ENCODE measurements around the gene SERTAD2.

DNA sequence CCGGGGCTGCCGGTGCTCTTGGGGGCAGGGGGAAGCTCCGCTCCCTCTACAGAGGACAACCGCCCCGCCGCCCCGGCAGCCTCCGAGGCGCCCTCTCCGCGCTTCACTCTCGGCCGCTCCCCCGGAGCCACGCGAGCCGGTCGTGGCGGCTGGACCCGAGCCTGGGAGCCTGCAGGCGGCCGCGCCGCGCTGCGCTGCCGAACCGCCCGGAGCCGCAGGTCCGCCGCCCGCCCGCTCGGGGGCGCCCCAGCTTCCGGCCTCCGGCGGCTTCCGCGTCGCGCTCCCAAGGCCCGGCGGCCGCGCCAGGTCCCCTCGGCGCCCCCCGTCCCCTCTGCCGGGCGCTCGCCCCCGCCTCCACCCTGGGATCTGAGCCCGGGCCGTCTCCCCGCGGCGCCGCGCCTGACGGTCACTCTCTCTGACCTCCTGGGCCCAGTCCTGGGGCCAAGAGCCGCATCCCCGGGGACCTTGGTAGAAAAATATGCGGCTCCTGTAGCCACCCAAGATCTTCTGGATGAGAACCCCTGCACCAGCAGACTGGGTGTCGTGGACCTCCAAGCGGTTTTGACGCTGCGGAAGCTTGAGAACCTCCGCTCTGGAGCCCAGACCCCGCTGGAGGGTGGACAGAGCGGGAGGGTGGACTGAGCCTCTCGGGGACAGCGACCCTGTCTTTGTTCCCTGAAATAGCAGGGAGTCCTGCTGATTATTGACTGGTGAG, 44.3 kb downstream of the SERTAD2 start:
- TF ChIP-seq, protein P1, sequence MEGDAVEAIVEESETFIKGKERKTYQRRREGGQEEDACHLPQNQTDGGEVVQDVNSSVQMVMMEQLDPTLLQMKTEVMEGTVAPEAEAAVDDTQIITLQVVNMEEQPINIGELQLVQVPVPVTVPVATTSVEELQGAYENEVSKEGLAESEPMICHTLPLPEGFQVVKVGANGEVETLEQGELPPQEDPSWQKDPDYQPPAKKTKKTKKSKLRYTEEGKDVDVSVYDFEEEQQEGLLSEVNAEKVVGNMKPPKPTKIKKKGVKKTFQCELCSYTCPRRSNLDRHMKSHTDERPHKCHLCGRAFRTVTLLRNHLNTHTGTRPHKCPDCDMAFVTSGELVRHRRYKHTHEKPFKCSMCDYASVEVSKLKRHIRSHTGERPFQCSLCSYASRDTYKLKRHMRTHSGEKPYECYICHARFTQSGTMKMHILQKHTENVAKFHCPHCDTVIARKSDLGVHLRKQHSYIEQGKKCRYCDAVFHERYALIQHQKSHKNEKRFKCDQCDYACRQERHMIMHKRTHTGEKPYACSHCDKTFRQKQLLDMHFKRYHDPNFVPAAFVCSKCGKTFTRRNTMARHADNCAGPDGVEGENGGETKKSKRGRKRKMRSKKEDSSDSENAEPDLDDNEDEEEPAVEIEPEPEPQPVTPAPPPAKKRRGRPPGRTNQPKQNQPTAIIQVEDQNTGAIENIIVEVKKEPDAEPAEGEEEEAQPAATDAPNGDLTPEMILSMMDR (IDR thresholded peaks at IDR 0.05; ENCODE audit: low read depth, low read length), result no peak
- TF ChIP-seq POLR2A (IDR thresholded peaks at IDR 0.05; ENCODE audit: extremely low read depth, insufficient read length) (no peak), MYC (IDR thresholded peaks at IDR 0.05; ENCODE audit: low read depth, low read length) (no peak)
- TF ChIP-seq, protein P2, sequence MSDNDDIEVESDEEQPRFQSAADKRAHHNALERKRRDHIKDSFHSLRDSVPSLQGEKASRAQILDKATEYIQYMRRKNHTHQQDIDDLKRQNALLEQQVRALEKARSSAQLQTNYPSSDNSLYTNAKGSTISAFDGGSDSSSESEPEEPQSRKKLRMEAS (IDR thresholded peaks at IDR 0.05; ENCODE audit: low read depth, low read length), result no peak
